SJCRH30 (cell line): ENCODE results near the gene BPIFB4. TPM values are rescaled to one million over a fixed set of nuclear protein-coding genes. Genes with fewer than 3 reads are reported as not detected.

ENCODE experiments used
- DNase-seq, 2 experiments: peaks; one replicate each; pipeline ENCODE4 v3.0.0-alpha.2; 2015 to 2020
- H3K27ac ChIP-seq: fragments of 250-450 bp; sonication (Bioruptor Pico); 2 replicates; pipeline ENCODE4 v1.5.1; 2020; ENCODE audit warnings: mild to moderate bottlenecking, moderate library complexity
- H3K27me3 ChIP-seq: fragments of 250-450 bp; sonication (Bioruptor Pico); 2 replicates; pipeline ENCODE4 v1.5.1; 2020; ENCODE audit warnings: mild to moderate bottlenecking, moderate library complexity
- H3K36me3 ChIP-seq: fragments of 250-450 bp; sonication (Bioruptor Pico); 2 replicates; pipeline ENCODE4 v1.5.1; 2020; ENCODE audit warnings: mild to moderate bottlenecking, moderate library complexity
- H3K4me1 ChIP-seq: fragments of 250-450 bp; sonication (Bioruptor Pico); 2 replicates; pipeline ENCODE4 v1.5.1; 2020; ENCODE audit warnings: mild to moderate bottlenecking, moderate library complexity
- H3K4me3 ChIP-seq: fragments of 250-450 bp; sonication (Bioruptor Pico); 2 replicates; pipeline ENCODE4 v1.5.1; 2020; ENCODE audit warnings: mild to moderate bottlenecking, moderate library complexity
- H3K9me3 ChIP-seq: fragments of 250-450 bp; sonication (Bioruptor Pico); replicated peaks from 2 replicates; pipeline ENCODE4 v1.5.1; 2020; ENCODE audit warnings: mild to moderate bottlenecking, moderate library complexity
- total RNA-seq: library from RNA; depleted of rRNA; stranded (reverse); fragments of >200 nt; shearing (Covaris generic); gene quantifications from 2 replicates; pipeline ENCODE4 v1.2.3, GENCODE V29; 2014

BPIFB4 gene
- total RNA-seq, 1 experiment from 2014 or later, result 3.2 TPM

DNA sequence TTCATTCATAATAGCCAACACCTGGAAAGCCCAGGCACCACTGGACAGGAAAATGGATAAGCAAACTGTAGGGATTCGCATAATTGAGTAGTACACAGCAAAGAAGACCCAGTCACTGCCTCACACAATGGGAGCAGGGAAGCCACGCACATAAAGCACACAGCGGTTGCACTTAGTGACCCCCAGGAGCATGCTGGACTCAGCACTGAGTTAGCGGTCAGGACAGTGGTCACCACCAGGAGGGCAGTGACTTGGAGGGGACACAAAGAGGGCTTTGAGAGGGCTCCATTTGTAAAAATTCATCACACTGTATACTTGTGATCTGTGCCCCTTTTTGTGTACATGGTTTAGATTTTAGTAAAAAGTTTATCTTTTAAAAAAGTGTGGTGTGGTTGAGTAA is 28.1 kb upstream of the BPIFB4 start:
- Histone ChIP-seq H3K36me3 (no peaks in the 10 kb centered on the region), H3K9me3 (no peaks in the 10 kb centered on the region), H3K27me3 (no peaks in the 10 kb centered on the region), H3K4me3 (no peak overlapping the region), H3K4me1 (0 out of 2 replicates have a peak, but pooled peaks cover 4% of the 10 kb centered on the region), H3K27ac (no peak overlapping the region)
- no peak for DNase-seq

DNA sequence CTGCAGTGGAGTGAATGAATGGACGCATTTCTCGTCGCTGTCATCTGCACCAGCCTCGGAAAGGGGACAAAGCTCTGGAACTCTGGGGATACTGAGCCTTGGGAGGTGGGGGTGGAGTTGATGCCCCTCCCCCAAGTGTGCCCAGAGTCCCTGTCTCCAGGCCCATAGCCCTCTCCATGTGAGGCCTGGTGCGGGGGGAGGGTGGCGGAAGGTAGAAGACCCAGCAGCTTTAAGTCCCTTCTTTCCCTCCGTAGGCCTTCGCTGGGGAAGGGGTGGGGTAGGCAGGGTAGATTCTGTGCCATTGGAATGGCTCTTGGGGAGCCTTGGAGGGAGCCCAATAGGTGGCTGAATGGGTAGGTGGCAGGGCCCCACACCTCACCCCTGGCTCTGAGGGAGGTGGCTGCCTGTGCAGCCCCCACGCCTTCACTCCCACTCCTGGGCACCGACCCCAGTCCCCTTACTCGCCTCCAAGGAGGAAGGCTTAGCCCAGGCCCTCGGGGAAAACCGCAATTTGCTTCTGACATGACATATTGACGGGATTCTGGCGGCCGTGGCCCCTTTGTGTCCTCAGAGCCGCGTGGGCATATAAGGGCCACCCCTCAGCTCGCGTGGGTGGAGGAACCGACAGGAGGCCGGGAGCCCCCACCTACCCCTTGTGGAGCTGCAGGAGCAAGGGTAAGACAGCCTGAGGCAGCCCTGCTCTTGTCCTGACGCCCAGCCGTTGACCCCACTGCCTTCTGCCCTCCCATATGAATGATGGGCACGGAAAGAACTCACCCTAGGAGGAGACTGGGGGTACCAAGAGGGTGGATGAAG is 25.9 kb upstream of the BPIFB4 start, which contains the start of gene BPIFB3:
Gene BPIFB3 (plus strand): TSS at position 613 of the 816 bp plus-strand sequence. CDS start 1,533 bp downstream, outside the sequence.
- no peaks in the 10 kb centered on the region for H3K27me3 ChIP-seq
- no peaks in the 10 kb centered on the region for H3K36me3 ChIP-seq
- H3K4me1 ChIP-seq, result 0 out of 2 replicates have a peak, but pooled peaks cover 4% of the 10 kb centered on the region
- no peak within 1 kb of the TSS for H3K4me3 ChIP-seq
- no peak within 1 kb of the TSS for H3K27ac ChIP-seq
- DNase-seq, result no peak
- no peaks in the 10 kb centered on the region for H3K9me3 ChIP-seq

DNA sequence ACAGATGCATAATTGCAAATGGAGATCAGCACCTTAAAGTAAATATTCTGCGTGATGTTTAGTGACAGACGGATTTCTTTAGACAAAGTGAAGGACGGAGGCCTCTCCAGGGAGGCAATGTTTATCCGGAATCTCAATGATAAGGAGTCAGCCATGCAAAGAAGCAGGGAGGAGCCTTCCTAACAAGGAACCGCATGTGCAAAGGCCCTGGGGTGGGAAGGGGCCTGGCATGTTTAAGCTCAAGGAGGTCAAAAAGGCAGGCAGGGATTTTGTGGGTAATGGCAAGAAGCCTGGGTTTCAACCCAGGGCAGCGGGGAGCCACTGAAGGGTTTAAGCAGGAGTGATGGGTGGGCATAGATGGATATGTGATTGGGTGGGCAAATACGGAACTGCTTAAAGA is 25.1 kb upstream of the BPIFB4 start:
- DNase-seq, result no peak
- H3K4me3 ChIP-seq, result no peak overlapping the region

DNA sequence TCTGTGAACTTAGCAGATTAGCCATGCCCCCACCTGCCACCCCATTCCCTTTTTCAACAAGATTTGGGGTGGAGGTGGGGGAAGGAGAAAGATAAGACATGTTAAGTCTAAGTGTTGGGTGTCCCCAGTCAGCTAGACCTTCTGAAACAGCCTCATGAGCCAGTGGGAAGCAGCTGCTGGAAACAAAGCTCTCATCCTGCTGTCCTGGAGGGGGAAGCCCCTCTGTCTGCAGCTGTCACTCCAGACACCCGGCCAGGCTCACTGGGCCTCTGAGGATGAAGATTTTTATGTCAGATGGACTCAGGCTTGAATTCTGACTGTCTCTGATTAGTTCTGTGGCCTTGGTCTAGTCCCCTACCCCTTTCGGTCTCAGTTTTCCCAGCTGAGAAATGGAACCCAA is 24.7 kb upstream of the BPIFB4 start:
- Histone ChIP-seq H3K27me3 (no peaks in the 10 kb centered on the region), H3K9me3 (no peaks in the 10 kb centered on the region), H3K36me3 (no peaks in the 10 kb centered on the region), H3K4me1 (peaks cover 4% of the 10 kb centered on the region; the same call in 1 of the 2 replicates), H3K27ac (no peak overlapping the region), H3K4me3 (no peak overlapping the region)
- DNase-seq, result peak; percentile 59 to 72

More for the DNA sequence above, 25.1 kb upstream of the BPIFB4 start:
- H3K27me3 ChIP-seq, result no peaks in the 10 kb centered on the region
- no peak overlapping the region for H3K27ac ChIP-seq
- H3K9me3 ChIP-seq, result no peaks in the 10 kb centered on the region
- H3K4me1 ChIP-seq, result peaks cover 4% of the 10 kb centered on the region; the same call in 1 of the 2 replicates
- H3K36me3 ChIP-seq, result no peaks in the 10 kb centered on the region

DNA sequence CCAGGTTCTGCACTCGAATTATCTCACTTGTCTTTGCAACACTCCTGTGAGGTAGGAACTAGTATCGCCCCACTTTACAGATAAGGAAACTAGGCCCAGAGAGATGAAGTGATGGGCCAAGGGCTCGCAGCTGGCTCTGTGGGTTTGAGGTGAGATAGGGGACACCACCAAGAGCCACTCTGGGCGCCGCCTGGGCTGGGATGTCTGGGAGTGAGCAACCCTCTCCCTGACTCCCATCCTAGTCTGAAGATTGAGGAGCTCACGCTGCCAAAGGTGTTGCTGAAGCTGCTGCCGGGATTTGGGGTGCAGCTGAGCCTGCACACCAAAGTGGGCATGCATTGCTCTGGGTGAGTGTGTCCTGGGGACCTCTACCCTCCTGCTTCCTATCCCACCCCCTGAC is 20.3 kb upstream of the BPIFB4 start:
- Histone ChIP-seq H3K27me3 (no peaks in the 10 kb centered on the region), H3K4me1 (peaks cover 34% of the 10 kb centered on the region), H3K27ac (no peak overlapping the region), H3K36me3 (no peaks in the 10 kb centered on the region), H3K9me3 (no peaks in the 10 kb centered on the region), H3K4me3 (no peak overlapping the region)
- no peak for DNase-seq

DNA sequence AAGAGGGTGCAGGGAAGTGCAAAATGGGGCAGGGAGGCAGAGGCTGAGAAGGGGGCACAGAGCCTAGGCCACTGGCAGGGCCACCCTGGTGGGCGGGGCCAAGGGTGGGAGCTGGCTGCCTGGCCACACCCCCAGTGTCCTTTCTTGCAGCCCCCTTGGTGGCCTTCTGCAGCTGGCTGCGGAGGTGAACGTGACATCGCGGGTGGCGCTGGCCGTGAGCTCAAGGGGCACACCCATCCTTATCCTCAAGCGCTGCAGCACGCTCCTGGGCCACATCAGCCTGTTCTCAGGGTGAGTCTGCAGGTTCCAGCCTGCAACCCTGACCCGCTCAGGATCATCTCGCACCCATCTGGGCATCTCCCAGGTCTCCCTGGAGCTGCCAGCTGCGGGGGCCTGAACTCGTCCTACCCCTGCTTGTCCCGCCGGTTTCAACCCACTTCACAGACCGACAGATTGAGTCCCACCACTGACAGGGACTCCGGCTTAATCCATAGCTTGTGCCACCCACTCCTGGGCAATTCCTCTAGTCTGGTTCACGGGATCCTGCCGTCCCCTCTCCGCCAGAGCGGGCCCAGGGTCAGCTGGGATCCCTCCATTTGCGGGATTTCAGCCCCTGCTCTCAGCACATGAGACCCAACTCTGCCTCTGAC is 19.6 kb upstream of the BPIFB4 start:
- DNase-seq, result no peak
- peaks cover 34% of the 10 kb centered on the region for H3K4me1 ChIP-seq
- H3K27me3 ChIP-seq, result no peaks in the 10 kb centered on the region

DNA sequence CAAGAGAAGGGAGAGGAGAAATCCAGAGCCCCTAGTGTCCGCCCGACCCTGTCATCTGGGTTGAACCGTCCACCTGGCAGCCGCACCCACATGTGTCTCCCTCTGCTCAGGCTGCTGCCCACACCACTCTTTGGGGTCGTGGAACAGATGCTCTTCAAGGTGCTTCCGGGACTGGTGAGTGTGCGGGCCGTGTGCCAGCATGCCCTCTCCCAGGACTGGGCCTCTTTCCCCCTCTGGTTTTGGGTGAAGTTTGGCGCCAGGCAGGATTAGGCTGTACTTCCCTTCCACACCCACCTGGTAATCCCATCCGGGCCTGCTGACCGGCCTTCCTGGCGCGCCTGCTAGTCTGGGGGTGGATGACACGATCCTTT is 17.8 kb upstream of the BPIFB4 start:
- H3K27me3 ChIP-seq, result no peaks in the 10 kb centered on the region
- H3K36me3 ChIP-seq, result no peaks in the 10 kb centered on the region
- H3K4me3 ChIP-seq, result 0 out of 2 replicates have a peak overlapping the region, but pooled peaks have one; percentile 1
- peaks cover 30% of the 10 kb centered on the region for H3K4me1 ChIP-seq
- peak; percentile 82 to 87 for DNase-seq
- H3K27ac ChIP-seq, result peak overlapping the region; percentile 76
- H3K9me3 ChIP-seq, result no peaks in the 10 kb centered on the region

More for the DNA sequence above, 19.6 kb upstream of the BPIFB4 start:
- Histone ChIP-seq H3K27ac (no peak overlapping the region), H3K36me3 (no peaks in the 10 kb centered on the region), H3K9me3 (no peaks in the 10 kb centered on the region), H3K4me3 (no peak overlapping the region)

DNA sequence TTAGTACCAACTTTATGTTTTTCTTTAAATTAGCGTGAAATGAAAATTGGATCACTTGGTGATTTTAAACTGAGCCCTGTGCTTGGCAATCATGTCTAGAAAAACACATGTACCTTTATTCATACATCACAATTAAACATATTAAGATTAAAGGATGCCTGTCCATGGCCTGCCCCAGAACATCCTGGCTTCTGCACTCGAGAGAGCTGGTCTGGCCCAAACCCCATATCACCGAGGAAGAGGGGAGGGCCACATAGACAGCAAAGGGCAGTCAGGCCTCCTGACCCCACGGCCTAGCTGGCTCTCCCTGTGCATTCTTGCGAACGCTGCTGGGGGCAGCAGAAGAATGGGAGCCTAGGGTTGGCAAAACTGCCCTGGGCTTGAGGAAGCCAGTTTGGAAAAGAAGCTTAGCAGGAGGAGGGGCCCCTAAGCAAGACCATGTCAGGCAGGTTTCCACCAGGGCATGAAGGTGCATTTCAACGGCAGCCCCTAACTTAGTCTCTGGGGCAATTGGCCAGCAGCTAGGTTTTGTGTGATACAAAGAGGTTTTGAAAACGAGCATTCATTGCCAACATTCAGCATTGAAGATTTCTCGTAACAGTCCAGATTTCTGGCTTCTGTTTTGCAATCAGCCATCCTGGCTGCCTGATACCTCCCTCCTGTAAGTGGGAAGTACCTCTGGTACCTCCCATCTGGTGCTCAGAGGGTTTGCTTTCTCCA is 17.2 kb upstream of the BPIFB4 start:
- no peaks in the 10 kb centered on the region for H3K36me3 ChIP-seq
- no peaks in the 10 kb centered on the region for H3K9me3 ChIP-seq
- no peaks in the 10 kb centered on the region for H3K27me3 ChIP-seq
- peak in 1 of 2 experiments; percentile 38 for DNase-seq
- H3K4me3 ChIP-seq, result no peak overlapping the region
- H3K27ac ChIP-seq, result peak overlapping the region; percentile 76
- peaks cover 30% of the 10 kb centered on the region for H3K4me1 ChIP-seq

DNA sequence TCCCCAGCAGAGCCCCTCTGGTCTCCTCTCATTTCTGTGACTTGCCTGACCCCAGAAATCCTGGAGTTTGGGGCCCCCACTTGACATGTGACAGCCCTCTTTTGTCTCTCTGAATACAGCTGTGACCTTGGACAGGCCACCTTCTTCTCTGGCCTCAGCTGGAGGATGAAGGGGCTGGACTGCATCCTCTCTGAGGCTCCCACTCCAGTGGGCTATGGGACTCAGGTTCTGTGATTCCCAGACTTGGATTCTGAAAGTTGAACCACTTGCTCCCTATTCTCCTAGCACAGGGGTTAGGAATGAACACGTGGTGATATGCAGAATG is 16.7 kb upstream of the BPIFB4 start:
- Histone ChIP-seq H3K4me1 (peaks cover 30% of the 10 kb centered on the region), H3K9me3 (no peaks in the 10 kb centered on the region), H3K27ac (peak overlapping the region; percentile 76; the same call in 1 of the 2 replicates), H3K27me3 (no peaks in the 10 kb centered on the region), H3K4me3 (no peak overlapping the region), H3K36me3 (no peaks in the 10 kb centered on the region)
- DNase-seq, result no peak

DNA sequence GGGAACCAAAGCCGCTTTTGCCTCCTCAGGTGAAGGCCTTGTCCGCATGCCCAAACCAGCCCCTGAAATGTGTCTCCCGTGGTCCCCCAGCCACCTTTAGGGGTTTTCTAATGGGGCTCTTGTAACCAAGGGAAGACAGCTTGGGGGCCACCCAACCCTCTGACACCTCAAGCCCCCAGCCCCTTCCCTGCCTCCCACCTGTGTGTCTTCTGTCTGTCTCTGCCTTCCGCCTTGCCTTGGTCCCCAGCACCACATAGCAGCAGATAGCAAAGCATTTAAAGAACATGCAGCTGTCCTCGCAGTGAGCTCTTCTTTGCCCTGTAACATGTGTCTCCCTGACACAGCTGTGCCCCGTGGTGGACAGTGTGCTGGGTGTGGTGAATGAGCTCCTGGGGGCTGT is 16.2 kb upstream of the BPIFB4 start:
- Histone ChIP-seq H3K27me3 (no peaks in the 10 kb centered on the region), H3K4me1 (peaks cover 30% of the 10 kb centered on the region), H3K4me3 (no peak overlapping the region), H3K9me3 (no peaks in the 10 kb centered on the region), H3K27ac (peak overlapping the region; percentile 76; the same call in 1 of the 2 replicates), H3K36me3 (no peaks in the 10 kb centered on the region)
- DNase-seq, result peak; percentile 40 to 58

DNA sequence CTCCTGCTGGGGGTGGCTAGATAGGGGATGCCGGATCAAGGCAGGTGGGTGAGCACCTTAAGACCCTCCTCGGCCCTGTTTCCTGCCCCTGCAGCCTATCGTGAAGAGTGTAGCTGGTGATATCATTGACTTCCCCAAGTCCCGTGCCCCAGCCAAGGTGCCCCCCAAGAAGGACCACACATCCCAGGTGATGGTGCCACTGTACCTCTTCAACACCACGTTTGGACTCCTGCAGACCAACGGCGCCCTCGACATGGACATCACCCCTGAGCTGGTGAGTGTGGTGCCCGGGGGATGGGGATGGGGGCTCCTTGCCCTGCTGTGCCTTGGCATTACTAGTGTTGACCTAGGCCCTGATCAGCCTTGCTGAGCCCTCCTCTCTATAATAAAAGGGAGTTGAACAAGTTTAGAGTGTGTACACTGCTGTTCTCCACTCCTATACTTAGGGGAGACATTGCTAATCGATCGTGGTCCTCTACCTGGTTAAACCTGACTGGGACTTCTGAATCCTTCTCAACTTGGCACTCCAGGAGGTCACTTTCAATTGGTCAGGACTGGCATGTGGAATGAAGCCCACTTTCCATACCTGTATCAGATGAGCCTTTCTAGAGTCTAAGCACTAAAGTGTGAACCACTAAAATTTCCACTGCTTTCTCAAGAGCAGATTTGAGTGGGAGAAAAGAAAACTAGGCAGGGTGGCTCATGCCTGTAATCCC is 14.7 kb upstream of the BPIFB4 start:
- Histone ChIP-seq H3K4me1 (peaks cover 30% of the 10 kb centered on the region), H3K27ac (no peak overlapping the region), H3K9me3 (no peaks in the 10 kb centered on the region), H3K36me3 (no peaks in the 10 kb centered on the region), H3K27me3 (no peaks in the 10 kb centered on the region), H3K4me3 (no peak overlapping the region)
- no peak for DNase-seq

DNA sequence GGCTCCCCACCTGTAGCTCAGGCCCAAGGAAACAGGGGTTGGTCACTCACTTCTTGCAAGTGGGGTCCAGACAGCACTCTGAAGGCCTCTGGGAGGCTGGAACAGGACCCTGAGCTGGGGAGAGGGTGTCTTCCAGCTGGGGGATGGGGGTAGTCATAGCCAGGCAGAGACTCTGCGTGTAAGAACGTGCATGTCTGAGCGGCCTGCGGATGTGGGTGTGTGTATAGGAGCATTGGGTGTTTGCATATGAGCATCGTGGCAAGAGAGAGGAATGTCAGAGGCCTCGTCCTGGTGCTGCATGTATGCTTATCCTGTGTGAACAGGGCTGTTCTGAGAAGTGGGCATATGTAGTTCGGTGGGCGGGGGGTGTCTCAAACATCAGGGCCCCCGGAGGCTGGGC is 13.7 kb upstream of the BPIFB4 start:
- DNase-seq, result no peak
- Histone ChIP-seq H3K4me3 (no peak overlapping the region), H3K27me3 (no peaks in the 10 kb centered on the region)

DNA sequence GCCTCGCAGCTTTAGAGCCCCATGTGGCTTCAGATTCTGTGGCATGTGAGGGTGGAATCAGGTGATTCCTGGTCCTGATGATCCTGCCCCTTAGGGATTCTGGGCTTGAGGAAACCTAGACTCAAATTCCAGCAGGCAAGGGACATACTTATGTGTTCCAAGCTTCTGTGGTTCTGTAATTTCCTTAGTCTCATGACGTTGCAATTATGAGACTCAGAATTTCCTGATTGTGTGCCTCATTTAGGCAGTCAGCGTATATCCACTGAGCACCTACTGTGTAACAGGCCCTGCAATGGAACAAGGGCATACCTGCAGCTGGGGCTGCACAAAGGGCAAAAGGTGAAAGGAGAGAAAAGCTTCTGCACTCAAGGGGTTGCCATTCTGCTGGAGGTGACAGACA is 11.6 kb upstream of the BPIFB4 start:
- no peak for DNase-seq
- H3K4me1 ChIP-seq, result peaks cover 11% of the 10 kb centered on the region
- no peak overlapping the region for H3K4me3 ChIP-seq
- no peaks in the 10 kb centered on the region for H3K27me3 ChIP-seq
- H3K9me3 ChIP-seq, result 0 out of 2 replicates have a peak, but pooled peaks cover 2% of the 10 kb centered on the region
- H3K36me3 ChIP-seq, result no peaks in the 10 kb centered on the region
- H3K27ac ChIP-seq, result no peak overlapping the region

More for the DNA sequence above, 13.7 kb upstream of the BPIFB4 start:
- no peaks in the 10 kb centered on the region for H3K9me3 ChIP-seq
- peaks cover 29% of the 10 kb centered on the region for H3K4me1 ChIP-seq
- no peaks in the 10 kb centered on the region for H3K36me3 ChIP-seq
- no peak overlapping the region for H3K27ac ChIP-seq

DNA sequence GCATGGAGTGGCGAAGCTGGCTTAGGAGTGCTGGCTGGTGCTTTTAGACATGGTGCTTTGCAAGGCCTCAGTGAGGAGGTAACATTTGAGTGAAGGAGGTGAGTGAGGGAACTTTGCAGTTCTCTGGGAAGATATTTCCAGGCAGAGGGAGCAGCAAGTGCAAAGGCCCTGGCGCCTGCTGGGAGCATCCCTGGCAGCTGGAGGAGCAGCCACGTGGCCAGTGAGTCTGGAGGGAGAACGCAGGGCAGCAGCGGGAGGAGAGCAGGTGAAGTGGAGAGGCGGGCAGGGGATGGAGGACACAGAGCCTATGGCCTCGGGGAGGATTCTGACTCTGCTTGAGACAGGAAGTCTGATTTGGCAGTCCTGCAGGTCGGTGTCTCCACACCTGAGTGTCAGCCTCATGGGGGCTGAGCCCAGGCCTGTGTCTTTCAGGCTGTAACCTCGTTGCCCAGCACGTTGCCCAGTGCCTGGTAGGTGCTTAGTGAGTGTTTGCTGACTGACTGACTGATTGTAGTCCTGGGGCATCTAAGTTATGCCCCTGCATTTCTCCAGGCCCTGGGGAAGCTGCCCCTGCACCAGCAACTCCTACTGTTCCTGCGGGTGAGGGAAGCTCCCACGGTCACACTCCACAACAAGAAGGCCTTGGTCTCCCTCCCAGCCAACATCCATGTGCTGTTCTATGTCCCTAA is 11.0 kb upstream of the BPIFB4 start:
- DNase-seq, result no peak
- H3K27ac ChIP-seq, result no peak overlapping the region
- H3K4me1 ChIP-seq, result peaks cover 5% of the 10 kb centered on the region
- no peaks in the 10 kb centered on the region for H3K36me3 ChIP-seq
- 0 out of 2 replicates have a peak, but pooled peaks cover 3% of the 10 kb centered on the region for H3K9me3 ChIP-seq
- H3K27me3 ChIP-seq, result no peaks in the 10 kb centered on the region
- no peak overlapping the region for H3K4me3 ChIP-seq
